Activated CD8-positive, alpha-beta memory T cell treated with anti-CD3 and anti-CD28 coated beads, Interleukin-2, amount 50 U/mL, for 24 hours (primary cell): ENCODE data around the gene FOXE3.

Experiments
- DNase-seq: peaks from one replicate; pipeline ENCODE4 v3.0.0-alpha.2; 2020; ENCODE audit errors: extremely low read depth

FOXE3 gene

GRCh38 chr1:47435506-47436303 lies 19.6 kb downstream of the FOXE3 start:
- no peak for DNase-seq

- peak; percentile 35 for DNase-seq
These were observed 20.4 kb downstream of the FOXE3 start for GRCh38 chr1:47436304-47436978.

- DNase-seq, result no peak
These were observed 20.9 kb downstream of the FOXE3 start for GRCh38 chr1:47436979-47437446.

- peak; percentile 68 for DNase-seq
These were observed 21.5 kb downstream of the FOXE3 start, which contains the start of gene FOXD2 for GRCh38 chr1:47437447-47438164. FOXD2 (plus strand) TSS chr1:47438044; CDS start chr1:47438136, 92 bp downstream.

GRCh38 chr1:47438165-47439016 lies 22.3 kb downstream of the FOXE3 start:
- no peak for DNase-seq

GRCh38 chr1:47439017-47439818 lies 23.1 kb downstream of the FOXE3 start:
- no peak for DNase-seq

- DNase-seq, result no peak
These were observed 23.9 kb downstream of the FOXE3 start for GRCh38 chr1:47439819-47440598.

- DNase-seq, result no peak
These were observed 24.6 kb downstream of the FOXE3 start for GRCh38 chr1:47440599-47441081.

- no peak for DNase-seq
These were observed 25.5 kb downstream of the FOXE3 start for GRCh38 chr1:47441450-47442106.

- no peak for DNase-seq
These were observed 26.1 kb downstream of the FOXE3 start for GRCh38 chr1:47442202-47442601.

- DNase-seq, result no peak
These were observed 26.9 kb downstream of the FOXE3 start for GRCh38 chr1:47442842-47443529.

GRCh38 chr1:47443530-47444296 lies 27.6 kb downstream of the FOXE3 start:
- DNase-seq, result no peak

- no peak for DNase-seq
These were observed 28.1 kb downstream of the FOXE3 start for GRCh38 chr1:47444297-47444561.

GRCh38 chr1:47444562-47445465 lies 28.7 kb downstream of the FOXE3 start:
- DNase-seq, result no peak

GRCh38 chr1:47445823-47446550 lies 29.9 kb downstream of the FOXE3 start:
- DNase-seq, result no peak
